ENCODE data around the gene CCNG1. TPM values are rescaled to one million over a fixed set of nuclear protein-coding genes. Genes with fewer than 3 reads are reported as not detected.

The CCNG1 gene
- total RNA-seq, 1 donor from 2014 or later, result 173 TPM

DNA sequence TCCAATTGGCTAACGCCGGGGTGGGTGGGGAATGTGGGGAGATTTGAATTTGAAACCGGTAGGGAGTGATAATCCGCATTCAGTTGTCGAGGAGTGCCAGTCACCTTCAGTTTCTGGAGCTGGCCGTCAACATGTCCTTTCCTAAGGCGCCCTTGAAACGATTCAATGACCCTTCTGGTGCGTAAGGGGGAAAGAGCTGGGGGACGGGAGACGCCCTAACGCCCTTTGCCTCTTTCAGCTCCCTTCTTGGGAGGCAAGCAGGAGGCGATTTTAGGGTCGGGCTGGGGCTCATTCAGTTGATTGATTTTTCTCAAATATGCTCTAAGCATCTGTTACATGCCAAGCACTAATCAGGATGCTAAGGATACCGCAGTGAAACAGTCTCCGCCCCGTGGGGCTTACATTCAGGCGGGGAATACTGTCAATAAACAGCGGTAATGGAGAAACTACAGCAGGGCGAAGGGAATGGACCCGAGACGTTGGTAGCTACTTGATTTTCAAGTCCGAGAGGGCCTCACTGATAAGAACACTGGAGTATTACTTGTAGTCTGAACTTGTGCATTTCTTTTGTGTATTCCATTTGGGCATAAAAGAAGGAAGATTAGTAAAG is 23.3 kb downstream of the CCNG1 start, which contains the start of gene HMMR:
Gene HMMR, plus strand, starts transcription at position 71 of the 610 bp plus-strand sequence. Its CDS starts 61 bp downstream, at position 132.
- FAIRE-seq (peak; percentile 82), DNase-seq (ENCODE audit: low read depth) (peak; percentile 31)
- TF ChIP-seq, protein P1, sequence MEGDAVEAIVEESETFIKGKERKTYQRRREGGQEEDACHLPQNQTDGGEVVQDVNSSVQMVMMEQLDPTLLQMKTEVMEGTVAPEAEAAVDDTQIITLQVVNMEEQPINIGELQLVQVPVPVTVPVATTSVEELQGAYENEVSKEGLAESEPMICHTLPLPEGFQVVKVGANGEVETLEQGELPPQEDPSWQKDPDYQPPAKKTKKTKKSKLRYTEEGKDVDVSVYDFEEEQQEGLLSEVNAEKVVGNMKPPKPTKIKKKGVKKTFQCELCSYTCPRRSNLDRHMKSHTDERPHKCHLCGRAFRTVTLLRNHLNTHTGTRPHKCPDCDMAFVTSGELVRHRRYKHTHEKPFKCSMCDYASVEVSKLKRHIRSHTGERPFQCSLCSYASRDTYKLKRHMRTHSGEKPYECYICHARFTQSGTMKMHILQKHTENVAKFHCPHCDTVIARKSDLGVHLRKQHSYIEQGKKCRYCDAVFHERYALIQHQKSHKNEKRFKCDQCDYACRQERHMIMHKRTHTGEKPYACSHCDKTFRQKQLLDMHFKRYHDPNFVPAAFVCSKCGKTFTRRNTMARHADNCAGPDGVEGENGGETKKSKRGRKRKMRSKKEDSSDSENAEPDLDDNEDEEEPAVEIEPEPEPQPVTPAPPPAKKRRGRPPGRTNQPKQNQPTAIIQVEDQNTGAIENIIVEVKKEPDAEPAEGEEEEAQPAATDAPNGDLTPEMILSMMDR (IDR thresholded peaks at IDR 0.05; ENCODE audit: insufficient read depth, low read length, severe bottlenecking), result no peak
- H3K4me3 ChIP-seq (ENCODE audit: low read depth, low read length), result peak within 1 kb of the TSS; percentile 75
- H3K36me3 ChIP-seq (ENCODE audit: control insufficient read depth, insufficient read depth, low read length), result no peaks in the 10 kb centered on the region
- H3K27me3 ChIP-seq (ENCODE audit: control insufficient read depth, insufficient read depth, low read length), result no peaks in the 10 kb centered on the region

DNA sequence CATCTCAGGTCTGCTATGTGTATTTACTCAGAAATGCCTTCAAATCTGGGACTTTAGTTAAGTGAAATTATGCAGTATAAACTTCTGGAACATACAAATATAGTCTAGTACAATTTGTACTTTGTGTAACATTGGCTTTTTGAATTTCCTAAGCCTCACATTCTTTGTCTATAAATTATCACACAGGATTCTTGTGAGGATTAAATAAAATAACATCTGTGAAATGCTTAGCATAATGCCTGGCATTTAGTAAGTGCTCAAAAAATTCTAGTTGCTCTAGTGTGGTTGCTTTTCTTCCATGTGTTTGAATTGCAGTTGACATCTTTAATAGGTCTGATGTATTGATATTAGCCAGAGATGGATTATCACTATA is 25.7 kb downstream of the CCNG1 start:
- TF ChIP-seq, protein P1 (IDR thresholded peaks at IDR 0.05; ENCODE audit: insufficient read depth, low read length, severe bottlenecking), result no peak
- Histone ChIP-seq H3K27me3 (ENCODE audit: control insufficient read depth, insufficient read depth, low read length) (no peaks in the 10 kb centered on the region), H3K4me3 (ENCODE audit: low read depth, low read length) (no peak overlapping the region), H3K36me3 (ENCODE audit: control insufficient read depth, insufficient read depth, low read length) (no peaks in the 10 kb centered on the region)
- no peak for FAIRE-seq
- no peak for DNase-seq (ENCODE audit: low read depth)

DNA sequence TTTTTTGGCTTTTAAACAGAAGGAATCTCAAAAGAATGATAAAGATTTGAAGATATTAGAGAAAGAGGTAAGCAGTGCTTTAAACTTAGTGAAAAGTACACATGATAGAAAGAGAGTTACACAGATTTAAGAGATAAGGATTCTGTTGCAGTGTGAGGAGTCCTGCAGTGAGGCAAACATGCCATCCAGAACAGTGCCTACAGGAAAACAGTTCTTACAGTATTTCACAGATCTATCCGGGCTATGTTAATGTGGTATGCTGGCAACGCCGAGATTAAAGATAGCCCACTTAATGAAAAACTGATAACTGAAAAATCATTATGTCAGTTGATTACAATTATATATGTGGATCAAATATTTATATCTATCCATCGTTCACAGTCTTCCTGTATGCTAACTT is 30.3 kb downstream of the CCNG1 start:
- FAIRE-seq (no peak), DNase-seq (ENCODE audit: low read depth) (no peak)
- TF ChIP-seq, protein P1 (IDR thresholded peaks at IDR 0.05; ENCODE audit: insufficient read depth, low read length, severe bottlenecking), result no peak
- Histone ChIP-seq H3K27me3 (ENCODE audit: control insufficient read depth, insufficient read depth, low read length) (no peaks in the 10 kb centered on the region), H3K4me3 (ENCODE audit: low read depth, low read length) (no peak overlapping the region), H3K36me3 (ENCODE audit: control insufficient read depth, insufficient read depth, low read length) (no peaks in the 10 kb centered on the region)

DNA sequence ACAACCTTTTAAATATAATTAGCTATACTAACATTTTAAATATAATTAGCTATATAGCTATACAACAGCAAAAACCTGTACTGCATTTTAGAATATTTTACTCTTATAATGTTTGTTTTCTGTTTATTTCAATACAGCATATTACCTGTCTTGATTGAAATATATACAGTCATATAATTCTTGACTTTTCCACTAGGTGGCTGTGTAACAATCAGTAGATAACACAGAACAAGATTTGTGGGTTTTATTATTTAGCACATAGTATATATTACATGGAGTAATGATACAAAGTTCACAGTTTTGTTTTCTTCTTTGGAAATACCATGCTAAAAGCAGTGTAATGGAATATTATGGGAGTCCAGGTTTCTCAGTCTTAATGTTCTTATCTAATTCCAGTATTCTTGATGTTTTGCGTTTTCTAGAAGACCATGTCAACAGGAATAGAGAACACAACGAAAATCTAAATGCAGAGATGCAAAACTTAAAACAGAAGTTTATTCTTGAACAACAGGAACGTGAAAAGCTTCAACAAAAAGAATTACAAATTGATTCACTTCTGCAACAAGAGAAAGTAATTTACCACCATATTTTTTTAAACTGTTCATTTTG is 36.3 kb downstream of the CCNG1 start:
- TF ChIP-seq, protein P1 (IDR thresholded peaks at IDR 0.05; ENCODE audit: insufficient read depth, low read length, severe bottlenecking), result no peak
- Histone ChIP-seq H3K4me3 (ENCODE audit: low read depth, low read length) (no peak overlapping the region), H3K36me3 (ENCODE audit: control insufficient read depth, insufficient read depth, low read length) (no peaks in the 10 kb centered on the region), H3K27me3 (ENCODE audit: control insufficient read depth, insufficient read depth, low read length) (no peaks in the 10 kb centered on the region)
- FAIRE-seq, result no peak
- DNase-seq (ENCODE audit: low read depth), result peak; percentile 55

DNA sequence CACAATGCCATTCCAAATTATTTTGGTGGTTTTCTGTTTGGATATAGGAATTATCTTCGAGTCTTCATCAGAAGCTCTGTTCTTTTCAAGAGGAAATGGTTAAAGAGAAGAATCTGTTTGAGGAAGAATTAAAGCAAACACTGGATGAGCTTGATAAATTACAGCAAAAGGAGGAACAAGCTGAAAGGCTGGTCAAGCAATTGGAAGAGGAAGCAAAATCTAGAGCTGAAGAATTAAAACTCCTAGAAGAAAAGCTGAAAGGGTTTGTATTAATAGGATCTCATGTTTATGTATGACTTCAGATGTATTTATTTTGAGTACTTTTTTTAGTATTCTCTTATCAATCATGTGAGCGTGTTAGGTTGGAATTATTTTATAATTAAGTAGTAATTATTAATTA is 38.0 kb downstream of the CCNG1 start:
- Histone ChIP-seq H3K36me3 (ENCODE audit: control insufficient read depth, insufficient read depth, low read length) (no peaks in the 10 kb centered on the region), H3K27me3 (ENCODE audit: control insufficient read depth, insufficient read depth, low read length) (no peaks in the 10 kb centered on the region), H3K4me3 (ENCODE audit: low read depth, low read length) (no peak overlapping the region)
- FAIRE-seq (no peak), DNase-seq (ENCODE audit: low read depth) (no peak)
- TF ChIP-seq, protein P1 (IDR thresholded peaks at IDR 0.05; ENCODE audit: insufficient read depth, low read length, severe bottlenecking), result no peak

All from bronchial epithelial cell (primary cell).